Suprapubic skin (tissue), 3 donors: Measurements from ENCODE around the gene ENPEP.

ENCODE experiments used
- POLR2A ChIP-seq, 2 donors: fragments of 450-650 bp; IDR thresholded peaks; one replicate each; pipeline ENCODE4 v1.6.1; 2017; ENCODE audit warnings: antibody characterized with exemption in 2 of 2, mild to moderate bottlenecking in 2 of 2, moderate library complexity in 2 of 2
- TF ChIP-seq, protein P1 (sequence below), 2 donors: fragments of 200-600 bp in 1 of 2; fragments of 450-650 bp in 1 of 2; sonication (generic) in 1 of 2; IDR thresholded peaks; one replicate each; pipeline ENCODE4 v1.5.1; 2016 to 2019; ENCODE audit warnings: antibody characterized with exemption in 2 of 2, mild to moderate bottlenecking in 1 of 2, moderate library complexity in 1 of 2

DNA sequence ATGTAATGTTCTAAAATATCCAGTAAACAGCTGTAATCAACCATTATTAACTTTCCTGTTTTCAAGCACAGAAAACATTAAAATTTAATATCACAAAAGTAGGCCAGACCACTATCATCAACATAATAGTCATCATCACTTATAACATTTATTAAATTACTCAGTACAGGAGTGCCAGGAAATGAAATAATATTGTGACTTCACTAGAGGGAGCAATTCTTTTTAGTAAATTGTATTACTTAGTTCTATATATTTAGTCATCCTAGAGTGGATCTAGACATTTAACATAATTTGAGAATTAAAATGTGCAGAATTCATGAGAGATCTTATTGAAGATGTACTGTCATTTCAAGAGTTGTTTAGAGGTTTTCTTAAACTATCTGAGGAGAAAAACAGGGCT is 113.3 kb downstream of the ENPEP start:
- TF ChIP-seq POLR2A (IDR thresholded peaks at IDR 0.05) = no peak
- TF ChIP-seq, protein P1, sequence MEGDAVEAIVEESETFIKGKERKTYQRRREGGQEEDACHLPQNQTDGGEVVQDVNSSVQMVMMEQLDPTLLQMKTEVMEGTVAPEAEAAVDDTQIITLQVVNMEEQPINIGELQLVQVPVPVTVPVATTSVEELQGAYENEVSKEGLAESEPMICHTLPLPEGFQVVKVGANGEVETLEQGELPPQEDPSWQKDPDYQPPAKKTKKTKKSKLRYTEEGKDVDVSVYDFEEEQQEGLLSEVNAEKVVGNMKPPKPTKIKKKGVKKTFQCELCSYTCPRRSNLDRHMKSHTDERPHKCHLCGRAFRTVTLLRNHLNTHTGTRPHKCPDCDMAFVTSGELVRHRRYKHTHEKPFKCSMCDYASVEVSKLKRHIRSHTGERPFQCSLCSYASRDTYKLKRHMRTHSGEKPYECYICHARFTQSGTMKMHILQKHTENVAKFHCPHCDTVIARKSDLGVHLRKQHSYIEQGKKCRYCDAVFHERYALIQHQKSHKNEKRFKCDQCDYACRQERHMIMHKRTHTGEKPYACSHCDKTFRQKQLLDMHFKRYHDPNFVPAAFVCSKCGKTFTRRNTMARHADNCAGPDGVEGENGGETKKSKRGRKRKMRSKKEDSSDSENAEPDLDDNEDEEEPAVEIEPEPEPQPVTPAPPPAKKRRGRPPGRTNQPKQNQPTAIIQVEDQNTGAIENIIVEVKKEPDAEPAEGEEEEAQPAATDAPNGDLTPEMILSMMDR (IDR thresholded peaks at IDR 0.05) = no peak
